Eye (tissue), 1 donor: ENCODE measurements around the gene SH2B3.
"Not testable (repeated sequence)": the region's sequence is repeated elsewhere in the genome, so short reads cannot be mapped to it uniquely, and the experiment has no call there.

ENCODE experiments used
- DNase-seq: peaks from one replicate; pipeline ENCODE4 v3.0.0-alpha.2; 2015

The SH2B3 gene

DNA sequence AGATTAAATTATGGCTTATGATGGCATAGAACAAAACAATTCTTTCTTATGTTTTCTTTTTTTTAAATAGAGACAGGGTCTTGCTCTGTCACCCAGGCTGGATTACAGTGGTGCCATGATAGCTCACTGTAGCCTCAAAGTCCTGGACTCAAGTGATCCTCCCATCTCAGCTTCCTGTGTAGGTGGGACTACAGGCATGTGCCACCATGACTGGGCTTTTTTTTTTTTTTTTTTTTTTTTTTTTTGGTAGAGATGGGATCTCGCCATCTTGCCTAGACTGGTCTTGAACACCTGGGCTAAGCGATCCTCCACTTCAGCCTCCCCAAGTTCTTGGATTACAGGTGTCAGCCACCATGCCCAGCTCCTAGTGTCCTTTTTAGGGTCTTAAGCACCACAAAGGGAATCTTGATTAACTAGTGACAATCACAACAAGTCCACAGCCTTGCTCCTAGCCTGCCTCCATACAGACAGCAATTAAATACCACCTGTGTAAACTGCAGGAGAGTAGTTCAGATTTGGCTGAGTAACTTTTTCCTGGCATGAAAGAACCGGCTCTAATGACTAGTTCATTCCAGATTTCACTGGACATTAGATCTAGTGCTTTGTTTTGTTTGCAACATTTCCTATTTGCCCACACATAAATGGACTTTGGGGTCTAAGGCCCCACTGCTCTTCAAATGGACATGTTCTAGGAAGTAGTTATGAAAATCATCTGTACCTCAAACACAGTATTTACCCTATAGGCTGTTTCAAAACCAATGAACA lies 61.6 kb downstream of the SH2B3 start:
- DNase-seq = no peak

DNA sequence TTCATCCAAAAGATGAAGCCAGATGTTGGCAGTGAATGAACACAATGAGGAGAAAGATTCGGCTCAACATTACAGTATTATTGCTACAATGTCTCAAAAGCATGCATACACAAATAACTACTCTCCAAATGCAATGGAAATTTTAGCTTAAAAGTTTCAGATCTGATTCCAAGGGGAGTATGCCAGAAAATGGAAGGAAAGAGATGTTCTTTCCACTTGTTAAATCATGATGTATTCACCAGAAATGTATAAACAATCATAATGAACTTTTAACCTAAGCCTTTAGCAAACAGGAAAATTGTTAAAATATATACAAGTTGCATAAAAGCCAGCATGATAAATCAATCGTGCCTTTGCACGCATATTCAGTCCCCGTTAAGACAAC lies 62.1 kb downstream of the SH2B3 start:
- peak; percentile 67 for DNase-seq

DNA sequence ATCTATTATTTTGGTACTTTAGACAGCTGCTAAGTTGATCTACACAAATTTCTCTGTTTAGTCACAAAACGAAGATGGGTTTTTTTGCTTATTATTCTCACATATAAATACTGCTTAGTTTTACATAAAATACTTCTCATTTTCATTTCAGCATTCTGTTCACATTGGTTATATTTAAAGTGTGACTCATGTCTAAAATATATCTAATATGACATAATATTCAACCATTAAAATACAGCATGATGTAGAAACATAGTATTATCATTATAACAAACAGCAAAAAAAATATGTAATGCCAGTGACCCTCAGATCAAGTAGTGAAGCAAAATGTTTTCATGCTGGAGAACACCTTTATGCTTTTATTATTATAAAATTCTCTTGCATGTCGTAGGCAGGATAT lies 63.7 kb downstream of the SH2B3 start:
- DNase-seq = no peak

- no peak for DNase-seq
Measured at GRCh38 chr12:111471236-111471635, 65.5 kb downstream of the SH2B3 start.

GRCh38 chr12:111482462-111482861 lies 76.7 kb downstream of the SH2B3 start:
- DNase-seq = no peak

DNA sequence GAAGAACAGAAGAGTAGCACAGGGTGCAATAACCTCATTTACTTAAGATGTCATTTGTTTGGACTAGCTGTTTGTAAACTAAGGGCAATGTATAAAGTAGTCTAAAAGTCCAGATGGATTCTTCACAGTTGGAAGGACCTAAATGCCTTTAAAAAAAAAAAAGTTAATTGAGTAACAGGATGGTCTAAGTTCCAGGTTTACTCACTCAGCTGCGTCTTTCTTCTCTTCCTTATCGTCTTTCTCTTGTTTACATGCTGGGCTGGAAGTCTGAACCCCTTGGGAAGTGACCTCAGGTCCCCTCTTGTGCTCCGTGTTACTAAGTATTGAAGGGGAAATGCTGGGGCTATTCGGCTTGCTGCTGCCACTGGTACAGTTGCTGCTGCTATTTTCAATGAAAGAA lies 82.5 kb downstream of the SH2B3 start:
- DNase-seq = no peak

GRCh38 chr12:111488798-111489197 lies 83.1 kb downstream of the SH2B3 start:
- no peak for DNase-seq

GRCh38 chr12:111492979-111493378 lies 87.3 kb downstream of the SH2B3 start:
- not testable (repeated sequence) for DNase-seq

GRCh38 chr12:111494676-111495075 lies 89.0 kb downstream of the SH2B3 start:
- DNase-seq = no peak
